Muscle of back (tissue), 11 donors: ENCODE data around the gene C16orf90. TPM values are rescaled to one million over a fixed set of nuclear protein-coding genes. Genes with fewer than 3 reads are reported as not detected.

Experiments
- DNase-seq, 3 donors: peaks; one replicate each; pipeline versions ENCODE4 v3.0.0 to v3.0.0-alpha.2; 2013
- polyA plus RNA-seq, 10 donors: library from polyadenylated mRNA; unstranded; fragments of 120-200 nt; gene quantifications; one replicate each; pipeline ENCODE4 v1.2.1, GENCODE V29; 2013; ENCODE audit not compliant: insufficient read length in 10 of 10

The C16orf90 gene
- polyA plus RNA-seq, 10 donors: not detected

GRCh38 chr16:3465911-3466584 lies 29.2 kb downstream of the C16orf90 start:
- no peak for DNase-seq

- DNase-seq: no peak
Observed at GRCh38 chr16:3465301-3465700, 30.0 kb downstream of the C16orf90 start.

GRCh38 chr16:3461151-3461550 lies 34.1 kb downstream of the C16orf90 start:
- no peak for DNase-seq

GRCh38 chr16:3460585-3460984 lies 34.7 kb downstream of the C16orf90 start:
- no peak for DNase-seq

GRCh38 chr16:3460121-3460520 lies 35.2 kb downstream of the C16orf90 start:
- no peak for DNase-seq

- no peak for DNase-seq
Observed at GRCh38 chr16:3459401-3460090, 35.7 kb downstream of the C16orf90 start.

GRCh38 chr16:3458852-3459361 lies 36.4 kb downstream of the C16orf90 start:
- no peak for DNase-seq

GRCh38 chr16:3458278-3458851 lies 36.9 kb downstream of the C16orf90 start:
- peak in 2 of 3 donors; percentile 33 to 67 for DNase-seq

- peak; percentile 91 to 97 (median 92) for DNase-seq
Observed at GRCh38 chr16:3457434-3458252, 37.6 kb downstream of the C16orf90 start.

GRCh38 chr16:3454631-3455147 lies 40.6 kb downstream of the C16orf90 start:
- DNase-seq: no peak

GRCh38 chr16:3454093-3454492 lies 41.2 kb downstream of the C16orf90 start:
- DNase-seq: no peak

- peak; percentile 32 to 60 (median 38) for DNase-seq
Observed at GRCh38 chr16:3444032-3444388, 51.3 kb downstream of the C16orf90 start.

Other genes starting within 250 kb of the C16orf90 start
- under 1 TPM; 0.09 to 0.65 (median 0.24) TPM for gene MEFV, start 238.9 kb downstream of the C16orf90 start, polyA plus RNA-seq
- gene ZNF263, start 212.0 kb downstream of the C16orf90 start, polyA plus RNA-seq: 10 to 100 TPM; 22.9 to 34.2 (median 27.5) TPM
- gene TIGD7, start 190.1 kb downstream of the C16orf90 start, polyA plus RNA-seq: 10 to 100 TPM in 1 of 10 donors, 1 to 10 TPM in 9; 7.2 to 11.6 (median 8.4) TPM
- gene ZNF75A, start 190.0 kb downstream of the C16orf90 start, polyA plus RNA-seq: 10 to 100 TPM; 19.4 to 37.1 (median 26.7) TPM
- gene OR2C1, start 139.6 kb downstream of the C16orf90 start, polyA plus RNA-seq: under 1 TPM in 8 of 10 donors, not detected in 2; 0.20 to 0.50 (median 0.24) TPM
- gene ZSCAN32, start 94.5 kb downstream of the C16orf90 start, polyA plus RNA-seq: 10 to 100 TPM in 6 of 10 donors, 1 to 10 TPM in 4; 4.6 to 13.8 (median 10.9) TPM
- gene ZNF174, start 94.3 kb downstream of the C16orf90 start, polyA plus RNA-seq: 1 to 10 TPM; 6.8 to 9.6 (median 8.5) TPM
- 1 to 10 TPM; 1.4 to 2.7 (median 2.3) TPM for gene ZNF597, start 52.0 kb downstream of the C16orf90 start, polyA plus RNA-seq
- 10 to 100 TPM; 27.3 to 36.3 (median 31.1) TPM for gene NAA60, start 51.8 kb downstream of the C16orf90 start, polyA plus RNA-seq
- 10 to 100 TPM; 14.8 to 30.1 (median 19.5) TPM for gene CLUAP1, start 5.5 kb upstream of the C16orf90 start, polyA plus RNA-seq
- gene NLRC3, start 81.9 kb upstream of the C16orf90 start, polyA plus RNA-seq: 1 to 10 TPM in 6 of 10 donors, under 1 TPM in 4; 0.60 to 2.9 (median 1.3) TPM
- gene SLX4, start 116.1 kb upstream of the C16orf90 start, polyA plus RNA-seq: 1 to 10 TPM; 3.6 to 6.8 (median 4.7) TPM
- gene DNASE1, start 159.2 kb upstream of the C16orf90 start, polyA plus RNA-seq: 10 to 100 TPM; 12.2 to 21.3 (median 15.9) TPM
- 100 to 1,000 TPM in 4 of 10 donors, 10 to 100 TPM in 6; 75.4 to 115 (median 96.5) TPM for gene TRAP1, start 222.0 kb upstream of the C16orf90 start, polyA plus RNA-seq